GM19463 (cell line): ENCODE results near the gene ACOT11.

ENCODE experiments used
- ATAC-seq: cut with Tn5 transposase; IDR thresholded peaks from one replicate; pipeline ENCODE4 v1.9.1; 2021; ENCODE audit warnings: mild to moderate bottlenecking, moderate library complexity; ENCODE audit not compliant: unreplicated experiment

ACOT11 gene

GRCh38 chr1:54559771-54560231 lies 11.8 kb downstream of the ACOT11 start:
- no peak for ATAC-seq

GRCh38 chr1:54564312-54565112 lies 16.5 kb downstream of the ACOT11 start:
- no peak for ATAC-seq

DNA sequence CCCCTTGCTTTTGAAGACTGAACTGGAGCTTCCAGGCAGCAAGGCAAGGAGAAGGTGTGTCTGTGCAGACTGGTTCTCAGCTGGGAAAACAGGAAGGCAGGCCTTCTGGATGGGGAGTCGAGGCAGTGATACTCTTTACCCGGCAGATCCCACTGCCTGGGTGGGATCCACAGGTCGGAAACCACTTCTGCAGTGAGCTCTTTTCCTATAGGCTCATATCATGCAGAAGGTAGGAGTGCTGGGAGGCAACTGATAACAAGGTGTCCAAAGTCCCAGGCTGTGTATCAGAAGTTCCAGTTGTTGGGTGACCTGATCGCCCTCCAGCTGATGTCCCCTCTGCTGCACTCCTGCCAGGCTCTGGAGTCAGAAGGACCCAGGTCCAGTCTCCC lies 17.1 kb downstream of the ACOT11 start:
- no peak for ATAC-seq

GRCh38 chr1:54566438-54567141 lies 18.6 kb downstream of the ACOT11 start:
- ATAC-seq: no peak

DNA sequence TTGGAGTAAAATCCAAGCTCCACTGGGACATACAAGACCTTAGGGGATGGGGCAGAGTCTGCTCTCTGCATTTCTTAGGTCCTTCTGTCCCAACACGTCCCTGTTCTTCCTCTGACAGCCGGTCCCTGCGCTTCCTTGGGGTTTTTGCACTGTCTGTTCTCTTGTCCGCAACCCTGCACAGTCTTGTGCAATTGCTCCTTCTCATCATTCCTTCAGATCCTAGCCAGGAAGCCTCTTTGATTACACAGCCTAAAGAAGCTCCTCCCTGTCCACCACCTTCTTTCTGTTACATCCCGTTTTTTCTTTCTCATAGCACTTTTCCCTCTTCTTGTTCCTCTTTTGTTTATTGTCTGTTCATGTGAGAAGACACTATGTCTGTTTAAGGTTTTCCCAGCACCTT lies 19.9 kb downstream of the ACOT11 start:
- no peak for ATAC-seq

DNA sequence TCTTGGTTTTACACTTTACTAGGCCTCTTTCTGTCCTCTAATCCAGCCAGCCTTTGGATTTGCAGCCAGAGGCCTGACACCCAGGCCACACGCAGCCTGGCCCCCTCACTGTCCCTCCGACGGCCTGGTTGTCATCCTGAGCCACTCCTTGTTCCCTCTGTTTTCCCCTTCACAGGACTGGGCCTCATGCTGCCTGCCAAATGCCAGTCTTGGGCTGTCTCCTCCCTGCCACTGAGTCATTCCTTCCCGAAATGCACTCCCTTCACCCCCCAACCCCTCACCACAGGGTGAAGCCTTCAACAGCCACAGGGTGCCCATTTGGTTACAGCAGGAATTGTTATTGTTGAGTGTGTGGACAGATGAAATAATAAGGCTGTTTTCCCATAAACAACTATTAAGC lies 21.3 kb downstream of the ACOT11 start:
- ATAC-seq: no peak

DNA sequence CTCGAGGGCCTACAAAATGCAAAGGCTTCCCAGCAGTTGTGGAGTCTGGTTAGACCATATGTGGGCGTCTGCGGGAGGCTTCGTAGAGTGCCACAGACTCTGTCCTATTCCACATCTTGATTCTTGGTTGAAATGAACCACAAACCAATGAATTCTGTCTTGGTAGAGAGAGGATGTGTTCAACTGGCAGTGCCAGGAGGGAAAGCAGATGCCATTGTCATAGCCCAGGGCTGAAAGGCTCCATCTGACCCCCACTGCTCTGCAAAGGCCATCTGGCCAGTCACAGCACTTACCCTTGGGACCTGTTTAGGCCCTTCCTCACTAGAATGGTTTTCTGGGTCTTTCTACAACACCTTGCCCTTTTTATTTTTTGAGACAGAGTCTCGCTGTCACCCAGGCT lies 22.1 kb downstream of the ACOT11 start:
- ATAC-seq: no peak

GRCh38 chr1:54571326-54571725 lies 23.3 kb downstream of the ACOT11 start:
- ATAC-seq: no peak

GRCh38 chr1:54571803-54572541 lies 23.9 kb downstream of the ACOT11 start:
- ATAC-seq: no peak

DNA sequence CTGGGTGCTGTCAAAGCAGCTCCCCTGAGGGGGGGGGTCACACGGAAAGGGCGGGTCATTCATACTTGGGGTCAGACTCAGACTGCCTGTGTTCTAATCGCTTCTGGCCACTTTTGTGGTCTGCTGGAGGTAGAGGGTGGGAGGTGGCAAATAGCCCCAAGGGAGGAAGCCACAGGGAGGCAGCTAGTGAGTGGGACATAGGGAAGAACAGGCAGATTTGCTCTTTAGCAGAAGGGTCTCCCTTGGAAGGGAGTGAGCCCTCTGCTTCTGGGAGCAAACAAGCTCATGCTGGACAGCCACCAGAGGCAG lies 24.5 kb downstream of the ACOT11 start:
- ATAC-seq: no peak

GRCh38 chr1:54574158-54574778 lies 26.2 kb downstream of the ACOT11 start:
- ATAC-seq: no peak

- ATAC-seq: no peak
Measured at GRCh38 chr1:54575161-54575560, 27.1 kb downstream of the ACOT11 start.

- ATAC-seq: no peak
Measured at GRCh38 chr1:54575605-54576290, 27.7 kb downstream of the ACOT11 start.

GRCh38 chr1:54577612-54578011 lies 29.6 kb downstream of the ACOT11 start:
- ATAC-seq: no peak

- no peak for ATAC-seq
Measured at GRCh38 chr1:54579337-54579781, 31.3 kb downstream of the ACOT11 start.

GRCh38 chr1:54580856-54581550 lies 33.0 kb downstream of the ACOT11 start:
- no peak for ATAC-seq

DNA sequence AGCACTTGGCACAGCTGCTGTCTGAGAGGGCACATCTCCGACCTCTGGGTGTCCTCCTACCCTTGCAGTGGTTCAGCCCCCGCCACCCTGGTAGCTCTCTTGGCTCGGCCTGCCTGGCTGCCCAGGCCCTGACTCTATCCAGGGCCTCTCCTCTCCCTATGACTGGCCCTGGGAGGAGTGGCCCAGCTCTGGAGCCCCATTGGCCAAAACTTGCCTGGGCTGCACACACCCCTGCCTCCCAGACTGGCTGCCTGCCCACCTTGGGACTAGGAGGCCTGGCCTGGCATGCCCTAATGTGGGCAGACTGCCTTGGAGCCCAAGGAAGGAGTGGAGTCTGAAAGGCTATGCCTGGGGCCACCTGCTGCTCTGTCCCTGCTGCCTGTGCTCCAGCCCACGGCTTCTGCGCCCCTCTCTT lies 33.6 kb downstream of the ACOT11 start:
- ATAC-seq: no peak

DNA sequence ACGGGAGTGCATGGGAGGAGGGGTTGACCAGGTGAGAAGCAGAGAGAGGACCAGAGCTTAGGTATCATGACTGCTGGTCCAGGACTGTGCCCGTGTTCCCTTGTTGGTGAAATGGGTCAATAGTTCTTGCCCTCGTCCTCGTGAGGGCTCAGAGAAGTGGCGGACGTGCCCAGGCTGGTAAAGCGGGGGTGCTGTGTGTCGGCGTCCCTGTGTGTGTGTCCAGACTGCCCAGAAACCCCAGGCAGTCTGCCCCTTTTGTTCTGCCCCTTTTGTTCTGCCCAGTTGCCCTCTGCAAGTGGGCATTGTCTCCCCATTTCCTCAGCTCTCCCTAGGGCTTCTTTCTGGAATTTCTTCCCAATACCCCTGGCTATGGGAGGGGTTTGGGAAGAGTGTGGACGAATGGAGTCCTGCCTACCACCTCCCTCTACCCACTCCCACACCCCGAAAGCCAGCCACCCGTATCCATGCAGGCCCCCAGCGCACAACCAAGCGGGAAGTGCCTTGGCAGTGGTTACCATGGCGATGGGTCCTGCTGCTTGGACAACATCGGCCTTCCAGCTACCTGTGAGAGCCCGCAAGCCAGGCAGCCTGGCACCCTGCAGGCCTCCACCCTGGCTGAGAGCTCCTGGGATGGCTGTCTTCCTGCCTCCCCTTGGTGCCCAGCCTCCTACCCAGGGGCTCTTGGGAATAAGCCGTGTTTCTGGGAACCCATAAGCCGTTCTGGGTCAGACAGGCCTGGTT lies 34.7 kb downstream of the ACOT11 start:
- no peak for ATAC-seq

- ATAC-seq: no peak
Measured at GRCh38 chr1:54583307-54583686, 35.3 kb downstream of the ACOT11 start.
